SU-DHL-6 (cell line): ENCODE results near the gene CCDC9B.

Experiments
- H2AFZ ChIP-seq: fragments of 200-600 bp; sonication (generic); 2 replicates; pipeline ENCODE4 v1.6.1; 2014; ENCODE audit warnings: low read depth, mild to moderate bottlenecking, moderate library complexity, mixed read lengths, antibody characterized with exemption, low read length; ENCODE audit not compliant: severe bottlenecking
- H3F3A ChIP-seq: fragments of 200-600 bp; shearing (Covaris generic); 2 replicates; pipeline ENCODE4 v1.6.0; 2016; ENCODE audit warnings: antibody characterized with exemption, mild to moderate bottlenecking; ENCODE audit not compliant: insufficient read depth
- H3K27ac ChIP-seq: fragments of 200-600 bp; sonication (generic); 2 replicates; pipeline ENCODE4 v1.5.1; 2016; ENCODE audit warnings: low read depth, mild to moderate bottlenecking, low read length, moderate library complexity, mixed read lengths
- H3K27me3 ChIP-seq: fragments of 200-600 bp; sonication (generic), shearing (Covaris generic); 2 replicates; pipeline ENCODE4 v1.6.0; 2014; ENCODE audit warnings: mild to moderate bottlenecking, low read length
- H3K36me3 ChIP-seq: fragments of 200-600 bp; sonication (generic); 2 replicates; pipeline ENCODE4 v1.6.1; 2014; ENCODE audit warnings: mild to moderate bottlenecking, low read length, mixed read lengths
- H3K4me2 ChIP-seq: fragments of 300-600, 200-600 bp; shearing (Covaris generic), sonication (generic); 2 replicates; pipeline ENCODE4 v1.6.0; 2014; ENCODE audit warnings: low read length, low read depth, mild to moderate bottlenecking; ENCODE audit not compliant: poor library complexity, severe bottlenecking
- H3K4me3 ChIP-seq: fragments of 200-600 bp; sonication (generic); 2 replicates; pipeline ENCODE4 v1.5.1; 2014; ENCODE audit warnings: antibody characterized with exemption, low read length, mild to moderate bottlenecking, mixed read lengths; ENCODE audit not compliant: insufficient read depth, poor library complexity, severe bottlenecking
- H3K79me2 ChIP-seq: fragments of 200-600 bp; sonication (generic); 2 replicates; pipeline ENCODE4 v1.6.1; 2014; ENCODE audit warnings: mild to moderate bottlenecking, low read length, moderate library complexity; ENCODE audit not compliant: insufficient read depth
- H3K9ac ChIP-seq: fragments of 200-600 bp; sonication (generic); 2 replicates; pipeline ENCODE4 v1.7.0; 2014; ENCODE audit warnings: mild to moderate bottlenecking, low read length
- H3K9me2 ChIP-seq: fragments of 200-600 bp; sonication (generic); replicated peaks from 2 replicates; pipeline ENCODE4 v1.6.1; 2014; ENCODE audit warnings: low read length; ENCODE audit not compliant: insufficient read depth
- H3K9me3 ChIP-seq: fragments of 200-600 bp; sonication (generic); 2 replicates; pipeline ENCODE4 v1.6.1; 2014; ENCODE audit warnings: low read length, mixed read lengths; ENCODE audit not compliant: insufficient read depth
- H4K20me1 ChIP-seq: fragments of 200-600 bp; sonication (generic); 2 replicates; pipeline ENCODE4 v1.6.1; 2014; ENCODE audit warnings: low read depth, mild to moderate bottlenecking, antibody characterized with exemption, low read length, moderate library complexity, mixed read lengths
- EZH2phosphoT487 ChIP-seq: fragments of 200-600 bp; sonication (generic), shearing (Covaris generic); conservative IDR thresholded peaks from 2 replicates; pipeline ENCODE4 v1.6.1; 2018; ENCODE audit warnings: mild to moderate bottlenecking, antibody characterized with exemption, low read length, moderate library complexity, mixed read lengths
- TF ChIP-seq, protein P1 (sequence below): fragments of 200-600 bp; sonication (generic); IDR thresholded peaks from one replicate; pipeline ENCODE4 v1.5.1; 2017; ENCODE audit warnings: antibody characterized with exemption, mild to moderate bottlenecking, low read length, moderate library complexity; ENCODE audit not compliant: insufficient read depth, poor library complexity, severe bottlenecking

Gene CCDC9B

DNA sequence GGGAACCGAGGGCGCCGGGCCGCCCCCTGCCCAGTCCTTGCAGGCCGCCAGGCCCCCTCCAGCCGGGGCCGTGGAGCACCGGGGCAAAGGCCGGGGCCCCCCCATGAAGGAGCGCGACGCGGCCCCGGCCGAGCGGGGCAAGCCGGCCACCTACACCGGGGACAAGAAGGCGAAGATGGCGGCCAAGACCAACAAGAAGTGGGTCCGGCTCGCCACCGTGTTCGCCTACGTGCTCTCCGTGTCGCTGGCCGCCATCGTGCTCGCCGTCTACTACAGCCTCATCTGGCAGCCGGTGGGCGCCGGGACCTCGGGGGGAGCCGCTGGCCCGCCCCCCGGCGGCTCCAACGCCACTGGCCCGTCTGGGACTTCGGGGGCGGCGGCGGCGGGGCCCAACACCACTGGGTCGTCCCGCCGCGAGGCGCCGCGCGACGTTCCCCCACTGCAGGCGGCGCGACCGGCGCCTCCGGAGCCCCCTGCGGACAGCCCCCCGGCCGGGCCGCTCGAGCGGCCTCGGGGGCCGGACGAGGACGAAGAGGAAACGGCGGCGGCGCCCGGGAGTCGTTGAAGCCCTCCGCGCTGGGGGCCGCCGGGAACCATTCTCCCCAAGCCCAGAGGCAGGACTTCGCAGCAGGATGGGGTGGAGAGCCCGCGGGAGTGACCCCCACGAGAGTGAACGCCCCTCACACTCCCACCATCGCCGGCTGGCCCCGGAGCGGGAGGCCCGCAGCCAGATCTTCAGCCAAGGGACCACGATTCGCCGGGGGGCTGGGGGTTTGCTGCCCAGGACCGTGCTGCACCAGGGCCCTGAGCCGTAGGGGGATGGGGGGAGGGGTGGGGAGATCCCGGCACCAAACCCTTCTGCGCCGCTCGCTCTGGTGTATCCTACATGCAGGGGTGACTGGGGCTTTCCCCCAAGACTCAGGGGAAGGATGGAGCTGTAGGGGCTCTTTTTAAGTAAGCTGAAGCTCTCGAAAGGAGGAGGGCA, 16.5 kb downstream of the CCDC9B start:
- no peak for TF ChIP-seq EZH2phosphoT487
- TF ChIP-seq, protein P1, sequence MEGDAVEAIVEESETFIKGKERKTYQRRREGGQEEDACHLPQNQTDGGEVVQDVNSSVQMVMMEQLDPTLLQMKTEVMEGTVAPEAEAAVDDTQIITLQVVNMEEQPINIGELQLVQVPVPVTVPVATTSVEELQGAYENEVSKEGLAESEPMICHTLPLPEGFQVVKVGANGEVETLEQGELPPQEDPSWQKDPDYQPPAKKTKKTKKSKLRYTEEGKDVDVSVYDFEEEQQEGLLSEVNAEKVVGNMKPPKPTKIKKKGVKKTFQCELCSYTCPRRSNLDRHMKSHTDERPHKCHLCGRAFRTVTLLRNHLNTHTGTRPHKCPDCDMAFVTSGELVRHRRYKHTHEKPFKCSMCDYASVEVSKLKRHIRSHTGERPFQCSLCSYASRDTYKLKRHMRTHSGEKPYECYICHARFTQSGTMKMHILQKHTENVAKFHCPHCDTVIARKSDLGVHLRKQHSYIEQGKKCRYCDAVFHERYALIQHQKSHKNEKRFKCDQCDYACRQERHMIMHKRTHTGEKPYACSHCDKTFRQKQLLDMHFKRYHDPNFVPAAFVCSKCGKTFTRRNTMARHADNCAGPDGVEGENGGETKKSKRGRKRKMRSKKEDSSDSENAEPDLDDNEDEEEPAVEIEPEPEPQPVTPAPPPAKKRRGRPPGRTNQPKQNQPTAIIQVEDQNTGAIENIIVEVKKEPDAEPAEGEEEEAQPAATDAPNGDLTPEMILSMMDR, result no peak
- Histone ChIP-seq H3K9ac (peak overlapping the region; percentile 46; the same call in 1 of the 2 replicates), H4K20me1 (no peaks in the 10 kb centered on the region), H3K27ac (no peak overlapping the region), H3K79me2 (no peaks in the 10 kb centered on the region), H3K4me3 (peak overlapping the region; percentile 52), H2AFZ (peak overlapping the region; percentile 24), H3K9me2 (no peaks in the 10 kb centered on the region), H3K9me3 (no peaks in the 10 kb centered on the region), H3F3A (no peaks in the 10 kb centered on the region), H3K36me3 (no peaks in the 10 kb centered on the region), H3K27me3 (no peaks in the 10 kb centered on the region), H3K4me2 (peak overlapping the region; percentile 52)

DNA sequence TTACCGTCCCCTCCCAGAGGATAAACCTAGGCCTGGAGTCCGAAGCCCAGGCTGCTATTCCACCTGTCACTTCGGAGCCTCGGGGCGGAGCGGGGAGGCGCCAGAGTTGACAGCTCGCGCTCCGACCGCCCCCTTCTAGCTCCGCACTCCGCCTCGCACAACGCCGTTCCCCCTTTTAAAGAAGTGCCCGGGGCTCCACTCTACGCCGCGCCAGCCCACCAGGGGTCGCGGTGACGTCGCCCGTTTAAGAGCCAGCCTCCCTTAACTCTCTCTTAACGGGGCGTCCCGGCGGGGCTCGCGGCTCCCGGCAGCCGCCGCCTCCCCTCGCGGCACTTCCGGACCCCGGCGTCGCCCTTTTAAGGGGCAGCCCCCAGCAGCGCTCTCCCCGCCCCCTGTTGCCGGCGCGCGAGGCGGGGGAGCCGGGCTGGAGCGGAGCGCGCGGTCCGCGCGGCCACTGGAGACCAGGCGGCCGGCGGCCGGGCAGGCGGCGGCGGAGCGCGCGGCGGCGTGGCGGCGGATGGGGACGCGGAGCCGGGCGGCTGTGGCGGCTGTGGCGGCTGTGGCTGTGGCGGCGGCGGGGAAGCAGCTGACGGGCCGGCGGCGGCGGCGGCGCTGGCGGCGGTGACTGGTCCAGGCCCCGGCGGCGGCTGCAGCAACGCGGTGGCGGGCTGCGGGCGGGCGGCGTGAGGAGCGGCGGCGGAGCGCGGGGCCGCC, 17.3 kb downstream of the CCDC9B start, which contains the start of gene INAFM2:
Gene INAFM2, plus strand, starts transcription at position 454 of the 714 bp plus-strand sequence. CDS start 364 bp downstream, outside the sequence.
- TF ChIP-seq, protein P1, result peak; percentile 28
- no peak for TF ChIP-seq EZH2phosphoT487
- H3K4me3 ChIP-seq, result peak within 1 kb of the TSS; percentile 52
- H2AFZ ChIP-seq, result peak within 1 kb of the TSS; percentile 24
- H3K36me3 ChIP-seq, result no peaks in the 10 kb centered on the region
- H3K4me2 ChIP-seq, result peak within 1 kb of the TSS; percentile 52
- no peaks in the 10 kb centered on the region for H3K9me3 ChIP-seq
- H3K27ac ChIP-seq, result no peak within 1 kb of the TSS
- H3F3A ChIP-seq, result no peaks in the 10 kb centered on the region
- peak within 1 kb of the TSS; percentile 46; the same call in 1 of the 2 replicates for H3K9ac ChIP-seq
- H3K9me2 ChIP-seq, result no peaks in the 10 kb centered on the region
- H4K20me1 ChIP-seq, result no peaks in the 10 kb centered on the region
- no peaks in the 10 kb centered on the region for H3K79me2 ChIP-seq
- no peaks in the 10 kb centered on the region for H3K27me3 ChIP-seq

DNA sequence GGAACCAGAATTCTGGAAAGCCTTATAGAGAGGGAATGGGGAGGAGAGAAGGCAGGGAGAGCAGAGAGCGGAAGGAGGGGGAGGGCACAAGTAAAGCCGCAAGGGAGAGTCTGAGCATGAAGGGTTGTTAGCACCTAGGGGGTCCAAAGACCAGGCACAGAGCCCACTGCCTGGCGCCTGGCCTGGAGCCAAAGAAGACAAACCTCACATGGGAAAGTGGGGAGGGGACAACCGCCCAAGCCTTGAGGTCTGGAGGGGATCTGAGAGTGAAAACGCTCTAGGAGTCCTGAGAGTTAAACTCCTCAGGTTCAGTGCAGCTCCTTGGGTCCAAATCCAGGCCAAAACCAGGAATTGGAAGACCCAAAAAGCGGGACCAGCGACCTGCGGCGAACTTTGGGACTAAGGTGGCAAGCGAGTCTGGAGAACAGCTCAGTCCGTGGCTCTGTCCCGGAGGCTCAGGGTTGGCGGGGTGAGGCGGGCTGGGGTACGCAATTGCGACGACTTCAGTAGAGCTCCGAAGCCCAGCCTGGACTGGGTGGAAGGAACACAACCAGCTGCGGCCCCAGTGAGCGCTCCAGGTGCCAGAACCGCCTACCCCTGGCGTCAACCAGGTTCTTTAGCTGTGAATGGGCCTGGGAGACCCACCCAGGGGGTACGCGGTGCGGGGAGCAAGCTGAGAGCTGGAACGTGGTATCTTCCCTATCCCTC, 18.1 kb downstream of the CCDC9B start:
- no peak overlapping the region for H3K9ac ChIP-seq
- no peaks in the 10 kb centered on the region for H3K9me2 ChIP-seq
- H2AFZ ChIP-seq, result no peak overlapping the region
- H3K4me3 ChIP-seq, result peak overlapping the region; percentile 35
- TF ChIP-seq, protein P1, result no peak
- no peak for TF ChIP-seq EZH2phosphoT487
- H4K20me1 ChIP-seq, result no peaks in the 10 kb centered on the region
- H3K36me3 ChIP-seq, result no peaks in the 10 kb centered on the region
- H3K9me3 ChIP-seq, result no peaks in the 10 kb centered on the region
- H3K27me3 ChIP-seq, result no peaks in the 10 kb centered on the region
- H3K79me2 ChIP-seq, result no peaks in the 10 kb centered on the region
- H3K4me2 ChIP-seq, result peak overlapping the region; percentile 50
- no peaks in the 10 kb centered on the region for H3F3A ChIP-seq
- H3K27ac ChIP-seq, result no peak overlapping the region
